HG02938 (cell line): ENCODE results near the gene ANKRD39.
A peak's percentile ranks its signal among the peaks of the same experiment; 100 is the strongest.
"Not testable (repeated sequence)": the region's sequence is repeated elsewhere in the genome, so short reads cannot be mapped to it uniquely, and the experiment has no call there.

ENCODE experiments used
- ATAC-seq: cut with Tn5 transposase; IDR thresholded peaks from one replicate; pipeline ENCODE4 v1.9.1; 2021; ENCODE audit warnings: mild to moderate bottlenecking, moderate library complexity; ENCODE audit not compliant: unreplicated experiment

Gene ANKRD39

GRCh38 chr2:96810783-96811192, 47.0 kb downstream of the ANKRD39 start:
- no peak for ATAC-seq

GRCh38 chr2:96809951-96810782, 47.6 kb downstream of the ANKRD39 start:
- no peak for ATAC-seq

GRCh38 chr2:96809216-96809882, 48.5 kb downstream of the ANKRD39 start:
- no peak for ATAC-seq

- no peak for ATAC-seq
Measured at GRCh38 chr2:96808176-96808837, 49.5 kb downstream of the ANKRD39 start.

GRCh38 chr2:96807127-96807471, 50.7 kb downstream of the ANKRD39 start:
- ATAC-seq: no peak

GRCh38 chr2:96806468-96807126, 51.2 kb downstream of the ANKRD39 start:
- peak; percentile 64 for ATAC-seq

GRCh38 chr2:96805946-96806345, 51.9 kb downstream of the ANKRD39 start:
- not testable (repeated sequence) for ATAC-seq

GRCh38 chr2:96804986-96805385, 52.8 kb downstream of the ANKRD39 start:
- ATAC-seq: no peak

- ATAC-seq: no peak
Measured at GRCh38 chr2:96802721-96803120, 55.1 kb downstream of the ANKRD39 start.

GRCh38 chr2:96801786-96802595, 55.8 kb downstream of the ANKRD39 start:
- no peak for ATAC-seq

- peak; percentile 76 for ATAC-seq
Measured at GRCh38 chr2:96801005-96801785, 56.6 kb downstream of the ANKRD39 start.

GRCh38 chr2:96800061-96801004, 57.5 kb downstream of the ANKRD39 start:
- ATAC-seq: peak; percentile 23

- ATAC-seq: no peak
Measured at GRCh38 chr2:96799623-96799935, 58.2 kb downstream of the ANKRD39 start.

- ATAC-seq: no peak
Measured at GRCh38 chr2:96798733-96799622, 58.8 kb downstream of the ANKRD39 start.
